ENCODE measurements around the gene RELN. TPM values are rescaled to one million over a fixed set of nuclear protein-coding genes. Genes with fewer than 3 reads are reported as not detected.
A peak's percentile ranks its signal among the peaks of the same experiment; 100 is the strongest.

RELN gene
- total and polyA plus RNA-seq, 2 donors from 2014 or later: 0.95 to 5.4 TPM

GRCh38 chr7:103689255-103689654, 300.2 kb downstream of the RELN start:
- H3K9ac ChIP-seq (ENCODE audit: low read length in 3 of 3): no peak overlapping the region
- H3K27me3 ChIP-seq (ENCODE audit: control insufficient read depth, insufficient read depth, low read length): no peaks in the 10 kb centered on the region
- no peaks in the 10 kb centered on the region for H3K9me3 ChIP-seq (ENCODE audit: control insufficient read depth in 2 of 3, insufficient read depth in 1 of 3, low read length in 3 of 3)
- FAIRE-seq: no peak
- H3K27ac ChIP-seq (ENCODE audit: low read depth in 2 of 2, low read length in 2 of 2): no peak overlapping the region
- DNase-seq: peak in 1 of 5 donors; percentile 19
- H3K4me3 ChIP-seq (ENCODE audit: low read length in 3 of 3): no peak overlapping the region
- no peaks in the 10 kb centered on the region for H3K36me3 ChIP-seq (ENCODE audit: control insufficient read depth in 2 of 3, insufficient read depth in 3 of 3, low read length in 3 of 3)
- no peaks in the 10 kb centered on the region for H3K4me1 ChIP-seq (ENCODE audit: control insufficient read depth in 2 of 3, insufficient read depth in 2 of 3, low read depth in 1 of 3, low read length in 3 of 3)
- TF ChIP-seq, protein P1, sequence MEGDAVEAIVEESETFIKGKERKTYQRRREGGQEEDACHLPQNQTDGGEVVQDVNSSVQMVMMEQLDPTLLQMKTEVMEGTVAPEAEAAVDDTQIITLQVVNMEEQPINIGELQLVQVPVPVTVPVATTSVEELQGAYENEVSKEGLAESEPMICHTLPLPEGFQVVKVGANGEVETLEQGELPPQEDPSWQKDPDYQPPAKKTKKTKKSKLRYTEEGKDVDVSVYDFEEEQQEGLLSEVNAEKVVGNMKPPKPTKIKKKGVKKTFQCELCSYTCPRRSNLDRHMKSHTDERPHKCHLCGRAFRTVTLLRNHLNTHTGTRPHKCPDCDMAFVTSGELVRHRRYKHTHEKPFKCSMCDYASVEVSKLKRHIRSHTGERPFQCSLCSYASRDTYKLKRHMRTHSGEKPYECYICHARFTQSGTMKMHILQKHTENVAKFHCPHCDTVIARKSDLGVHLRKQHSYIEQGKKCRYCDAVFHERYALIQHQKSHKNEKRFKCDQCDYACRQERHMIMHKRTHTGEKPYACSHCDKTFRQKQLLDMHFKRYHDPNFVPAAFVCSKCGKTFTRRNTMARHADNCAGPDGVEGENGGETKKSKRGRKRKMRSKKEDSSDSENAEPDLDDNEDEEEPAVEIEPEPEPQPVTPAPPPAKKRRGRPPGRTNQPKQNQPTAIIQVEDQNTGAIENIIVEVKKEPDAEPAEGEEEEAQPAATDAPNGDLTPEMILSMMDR (IDR thresholded peaks at IDR 0.05; ENCODE audit: borderline replicate concordance, extremely low read depth, insufficient read depth): no peak
- intact Hi-C loops (cut with DNase I): no loop called here

DNA sequence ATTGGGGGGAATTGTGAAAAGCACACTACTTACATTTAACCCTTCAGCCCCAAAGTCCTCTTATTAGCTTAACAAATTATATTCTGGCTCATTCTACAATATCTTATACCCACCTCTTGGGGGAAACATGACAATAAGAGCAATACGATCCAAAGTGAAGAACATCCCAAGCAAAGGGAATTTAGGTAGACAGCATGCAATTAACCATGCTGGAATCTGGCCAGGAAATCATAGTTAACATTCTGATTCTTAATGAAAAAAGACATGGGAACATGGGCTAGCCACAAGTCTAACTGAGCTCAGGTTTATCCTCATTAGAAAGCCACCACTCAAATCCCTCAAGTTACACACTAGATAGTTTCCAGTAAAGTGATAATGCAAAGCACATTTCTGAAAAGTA, 301.5 kb downstream of the RELN start:
- no peaks in the 10 kb centered on the region for H3K36me3 ChIP-seq (ENCODE audit: control insufficient read depth in 2 of 3, insufficient read depth in 3 of 3, low read length in 3 of 3)
- TF ChIP-seq, protein P1 (IDR thresholded peaks at IDR 0.05; ENCODE audit: borderline replicate concordance, extremely low read depth, insufficient read depth): no peak
- no peak for DNase-seq
- H3K27me3 ChIP-seq (ENCODE audit: control insufficient read depth, insufficient read depth, low read length): no peaks in the 10 kb centered on the region
- H3K27ac ChIP-seq (ENCODE audit: low read depth in 2 of 2, low read length in 2 of 2): no peak overlapping the region
- H3K4me3 ChIP-seq (ENCODE audit: low read length in 3 of 3): no peak overlapping the region
- intact Hi-C loops (cut with DNase I): no loop called here
- no peaks in the 10 kb centered on the region for H3K4me1 ChIP-seq (ENCODE audit: control insufficient read depth in 2 of 3, insufficient read depth in 2 of 3, low read depth in 1 of 3, low read length in 3 of 3)
- H3K9ac ChIP-seq (ENCODE audit: low read length in 3 of 3): no peak overlapping the region
- no peaks in the 10 kb centered on the region for H3K9me3 ChIP-seq (ENCODE audit: control insufficient read depth in 2 of 3, insufficient read depth in 1 of 3, low read length in 3 of 3)
- FAIRE-seq: no peak

- TF ChIP-seq, protein P1 (IDR thresholded peaks at IDR 0.05; ENCODE audit: borderline replicate concordance, extremely low read depth, insufficient read depth): no peak
- Histone ChIP-seq H3K27me3 (ENCODE audit: control insufficient read depth, insufficient read depth, low read length) (no peaks in the 10 kb centered on the region), H3K9ac (ENCODE audit: low read length in 3 of 3) (no peak overlapping the region), H3K4me1 (ENCODE audit: control insufficient read depth in 2 of 3, insufficient read depth in 2 of 3, low read depth in 1 of 3, low read length in 3 of 3) (no peaks in the 10 kb centered on the region), H3K36me3 (ENCODE audit: control insufficient read depth in 2 of 3, insufficient read depth in 3 of 3, low read length in 3 of 3) (no peaks in the 10 kb centered on the region), H3K9me3 (ENCODE audit: control insufficient read depth in 2 of 3, insufficient read depth in 1 of 3, low read length in 3 of 3) (no peaks in the 10 kb centered on the region), H3K4me3 (ENCODE audit: low read length in 3 of 3) (no peak overlapping the region), H3K27ac (ENCODE audit: low read depth in 2 of 2, low read length in 2 of 2) (no peak overlapping the region)
- no peak for FAIRE-seq
- intact Hi-C loops (cut with DNase I): no loop called here
- no peak for DNase-seq
Observed at GRCh38 chr7:103687272-103687671, 302.2 kb downstream of the RELN start.

- intact Hi-C loops (cut with DNase I): no loop called here
- H3K36me3 ChIP-seq (ENCODE audit: control insufficient read depth in 2 of 3, insufficient read depth in 3 of 3, low read length in 3 of 3): no peaks in the 10 kb centered on the region
- no peaks in the 10 kb centered on the region for H3K9me3 ChIP-seq (ENCODE audit: control insufficient read depth in 2 of 3, insufficient read depth in 1 of 3, low read length in 3 of 3)
- H3K9ac ChIP-seq (ENCODE audit: low read length in 3 of 3): no peak overlapping the region
- no peaks in the 10 kb centered on the region for H3K4me1 ChIP-seq (ENCODE audit: control insufficient read depth in 2 of 3, insufficient read depth in 2 of 3, low read depth in 1 of 3, low read length in 3 of 3)
- no peaks in the 10 kb centered on the region for H3K27me3 ChIP-seq (ENCODE audit: control insufficient read depth, insufficient read depth, low read length)
- H3K4me3 ChIP-seq (ENCODE audit: low read length in 3 of 3): no peak overlapping the region
- DNase-seq (no peak), FAIRE-seq (no peak)
- H3K27ac ChIP-seq (ENCODE audit: low read depth in 2 of 2, low read length in 2 of 2): no peak overlapping the region
- TF ChIP-seq, protein P1 (IDR thresholded peaks at IDR 0.05; ENCODE audit: borderline replicate concordance, extremely low read depth, insufficient read depth): no peak
Observed at GRCh38 chr7:103686763-103687162, 302.7 kb downstream of the RELN start.
